ENCODE results near the gene CTDP1. TPM values are rescaled to one million over a fixed set of nuclear protein-coding genes. Genes with fewer than 3 reads are reported as not detected.

CTDP1 gene
- total RNA-seq, 1 experiment from 2014 or later, result 20.3 TPM

DNA sequence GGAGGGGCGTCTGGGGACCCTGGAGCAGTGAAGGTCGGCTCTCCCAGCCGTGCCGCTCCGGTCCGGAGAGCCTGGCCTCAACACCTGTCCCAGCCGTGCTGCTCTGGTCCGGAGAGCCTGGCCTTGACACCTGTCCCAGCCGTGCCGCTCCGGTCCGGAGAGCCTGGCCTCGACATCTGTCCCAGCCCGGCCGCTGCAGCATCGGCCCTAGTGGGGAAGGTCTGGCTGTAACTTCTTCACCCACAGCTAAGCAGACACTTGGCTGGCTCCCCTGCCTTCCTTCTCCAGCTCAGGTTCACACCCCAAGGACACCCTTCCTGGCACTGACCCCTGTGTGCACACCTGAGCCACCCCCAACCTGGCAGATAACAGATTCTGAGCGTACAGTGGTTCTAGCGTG is 122.7 kb downstream of the CTDP1 start:
- intact Hi-C loops (cut with micrococcal nuclease), result no loop called here
- Mint-ChIP-seq H3K4me1 (ENCODE audit: insufficient read depth, unreplicated experiment) (no peaks in the 10 kb centered on the region), H3K27me3 (ENCODE audit: insufficient read depth, unreplicated experiment) (peaks cover 6% of the 10 kb centered on the region), H3K4me3 (ENCODE audit: unreplicated experiment) (no peak overlapping the region), H3K27ac (ENCODE audit: low read depth, unreplicated experiment) (no peak overlapping the region), H3K36me3 (ENCODE audit: insufficient read depth, unreplicated experiment) (no peaks in the 10 kb centered on the region), H3K9me3 (ENCODE audit: unreplicated experiment) (peaks cover 12% of the 10 kb centered on the region)
- POLR2A ChIA-PET, result no interaction called here
- CTCF ChIA-PET, result no interaction called here
- no peak for DNase-seq (ENCODE audit: unreplicated experiment)
- TF ChIP-seq, protein P1, sequence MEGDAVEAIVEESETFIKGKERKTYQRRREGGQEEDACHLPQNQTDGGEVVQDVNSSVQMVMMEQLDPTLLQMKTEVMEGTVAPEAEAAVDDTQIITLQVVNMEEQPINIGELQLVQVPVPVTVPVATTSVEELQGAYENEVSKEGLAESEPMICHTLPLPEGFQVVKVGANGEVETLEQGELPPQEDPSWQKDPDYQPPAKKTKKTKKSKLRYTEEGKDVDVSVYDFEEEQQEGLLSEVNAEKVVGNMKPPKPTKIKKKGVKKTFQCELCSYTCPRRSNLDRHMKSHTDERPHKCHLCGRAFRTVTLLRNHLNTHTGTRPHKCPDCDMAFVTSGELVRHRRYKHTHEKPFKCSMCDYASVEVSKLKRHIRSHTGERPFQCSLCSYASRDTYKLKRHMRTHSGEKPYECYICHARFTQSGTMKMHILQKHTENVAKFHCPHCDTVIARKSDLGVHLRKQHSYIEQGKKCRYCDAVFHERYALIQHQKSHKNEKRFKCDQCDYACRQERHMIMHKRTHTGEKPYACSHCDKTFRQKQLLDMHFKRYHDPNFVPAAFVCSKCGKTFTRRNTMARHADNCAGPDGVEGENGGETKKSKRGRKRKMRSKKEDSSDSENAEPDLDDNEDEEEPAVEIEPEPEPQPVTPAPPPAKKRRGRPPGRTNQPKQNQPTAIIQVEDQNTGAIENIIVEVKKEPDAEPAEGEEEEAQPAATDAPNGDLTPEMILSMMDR (IDR thresholded peaks at IDR 0.05; ENCODE audit: unreplicated experiment), result no peak
- no TSS peak for BruUV-seq (replicated peaks)

DNA sequence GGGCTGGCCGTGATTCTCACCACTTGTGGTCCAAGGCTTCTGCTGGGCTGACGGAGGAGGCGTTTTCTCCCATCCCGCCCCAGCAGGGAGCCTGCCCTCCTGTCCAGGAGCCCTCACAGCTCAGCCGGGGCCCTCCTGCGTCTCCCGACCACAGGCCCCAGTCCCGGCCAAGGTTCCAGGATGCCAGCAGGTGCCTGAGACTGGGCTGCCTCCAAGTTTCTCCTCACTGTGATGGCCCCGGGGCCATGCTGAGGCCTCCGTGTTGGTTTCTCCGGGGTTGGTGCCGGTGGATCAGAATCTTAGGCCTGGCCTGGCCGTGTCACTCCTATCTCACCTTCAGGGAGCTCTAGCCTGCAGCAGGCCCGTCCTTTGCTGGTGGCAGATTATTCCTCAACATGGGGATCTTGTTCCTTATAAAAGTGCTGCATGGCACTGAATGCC is 124.0 kb downstream of the CTDP1 start:
- no peaks in the 10 kb centered on the region for H3K4me1 Mint-ChIP-seq (ENCODE audit: insufficient read depth, unreplicated experiment)
- BruUV-seq (replicated peaks), result no TSS peak
- H3K9me3 Mint-ChIP-seq (ENCODE audit: unreplicated experiment), result peaks cover 8% of the 10 kb centered on the region
- no peaks in the 10 kb centered on the region for H3K27me3 Mint-ChIP-seq (ENCODE audit: insufficient read depth, unreplicated experiment)
- no peaks in the 10 kb centered on the region for H3K36me3 Mint-ChIP-seq (ENCODE audit: insufficient read depth, unreplicated experiment)
- POLR2A ChIA-PET, result no interaction called here
- no peak for DNase-seq (ENCODE audit: unreplicated experiment)
- no peak overlapping the region for H3K4me3 Mint-ChIP-seq (ENCODE audit: unreplicated experiment)
- TF ChIP-seq, protein P1 (IDR thresholded peaks at IDR 0.05; ENCODE audit: unreplicated experiment), result no peak
- H3K27ac Mint-ChIP-seq (ENCODE audit: low read depth, unreplicated experiment), result no peak overlapping the region
- intact Hi-C loops (cut with micrococcal nuclease), result no loop called here
- CTCF ChIA-PET, result no interaction called here

Other genes starting within 250 kb of the CTDP1 start
- gene KCNG2, start 118.1 kb downstream of the CTDP1 start, total RNA-seq (2022), result not detected in 2 replicates